Calu3 (cell line): ENCODE data around the gene CRIP1. TPM values are rescaled to one million over a fixed set of nuclear protein-coding genes. Genes with fewer than 3 reads are reported as not detected.

Source experiments
- BruUV-seq: library from RNA; stranded (reverse); fragments of 400-500 nt; replicated peaks from 2 replicates; lab custom pipeline; 2021; lab: Mats Ljungman, UMichigan
- CTCF ChIA-PET: fragments of 300-600 bp; sonication (Branson Sonifier 250); formaldehyde crosslinking; loops from one replicate; lab custom pipeline; 2022; ENCODE audit warnings: antibody characterized with exemption; lab: Charles Lee
- DNase-seq: peaks from one replicate; pipeline ENCODE4 v3.0.0; 2022
- H3K27ac Mint-ChIP-seq: one replicate; pipeline ENCODE4 v1.8.0; 2022; ENCODE audit warnings: mixed read lengths; ENCODE audit not compliant: unreplicated experiment
- H3K27me3 Mint-ChIP-seq: one replicate; pipeline ENCODE4 v1.8.0; 2022; ENCODE audit warnings: mixed read lengths; ENCODE audit not compliant: unreplicated experiment
- H3K36me3 Mint-ChIP-seq: one replicate; pipeline ENCODE4 v1.8.0; 2022; ENCODE audit warnings: mild to moderate bottlenecking, moderate library complexity, mixed read lengths; ENCODE audit not compliant: insufficient read depth, unreplicated experiment
- H3K4me1 Mint-ChIP-seq: one replicate; pipeline ENCODE4 v1.8.0; 2022; ENCODE audit warnings: mild to moderate bottlenecking, low read depth, mixed read lengths; ENCODE audit not compliant: unreplicated experiment
- H3K4me3 Mint-ChIP-seq: one replicate; pipeline ENCODE4 v1.8.0; 2022; ENCODE audit warnings: mild to moderate bottlenecking, low read depth, moderate library complexity, mixed read lengths; ENCODE audit not compliant: unreplicated experiment
- H3K9me3 Mint-ChIP-seq: one replicate; pipeline ENCODE4 v1.8.0; 2022; ENCODE audit warnings: low read depth, mixed read lengths; ENCODE audit not compliant: unreplicated experiment
- CTCF ChIP-seq: fragments of 200-600 bp; IDR thresholded peaks from one replicate; pipeline ENCODE4 v1.8.0; 2022; ENCODE audit warnings: antibody characterized with exemption; ENCODE audit not compliant: unreplicated experiment
- intact Hi-C: fragments of 100-400 bp; cut with micrococcal nuclease; formaldehyde crosslinking; loops from one replicate; pipeline ENCODE4 v1.10.0; 2022; ENCODE audit not compliant: unreplicated experiment
- total RNA-seq: library from RNA; stranded (reverse); gene quantifications from 2 replicates; pipeline ENCODE4 v1.2.3, GENCODE V29; 2022

Gene CRIP1
- total RNA-seq, 1 experiment from 2014 or later = 7.1 TPM

GRCh38 chr14:105490267-105490571 lies 3.5 kb downstream of the CRIP1 start:
- H3K36me3 Mint-ChIP-seq = peaks cover 32% of the 10 kb centered on the region
- BruUV-seq = no TSS peak
- H3K9me3 Mint-ChIP-seq = no peaks in the 10 kb centered on the region
- H3K4me1 Mint-ChIP-seq = peaks cover 9% of the 10 kb centered on the region
- H3K4me3 Mint-ChIP-seq = peak overlapping the region; percentile 80
- no peak for TF ChIP-seq CTCF
- H3K27ac Mint-ChIP-seq = no peak overlapping the region
- no peak for DNase-seq
- no peaks in the 10 kb centered on the region for H3K27me3 Mint-ChIP-seq
- CTCF ChIA-PET = interaction anchor here (0.5 to 3.6 kb wide), 14 partner anchors 9 to 737 kb away, joined by 3 to 43 read pairs (median 4); partner anchors contain the start of gene SIVA1
- intact Hi-C loops = loop anchor here (2.0 kb wide), 1 partner anchor 119 kb away; no protein-coding TSS in a partner anchor

- TF ChIP-seq CTCF = peak; percentile 74
These were observed 4.1 kb downstream of the CRIP1 start, which contains the start of gene TEDC1 for GRCh38 chr14:105490572-105491365. TSS of gene TEDC1 (plus strand) at chr14:105491246. CDS start at chr14:105491376, 130 bp downstream.

GRCh38 chr14:105491366-105491973 lies 4.8 kb downstream of the CRIP1 start:
- Mint-ChIP-seq H3K36me3 (peaks cover 30% of the 10 kb centered on the region), H3K27ac (peak overlapping the region; percentile 91), H3K27me3 (no peaks in the 10 kb centered on the region), H3K9me3 (no peaks in the 10 kb centered on the region), H3K4me3 (peak overlapping the region; percentile 80), H3K4me1 (peaks cover 9% of the 10 kb centered on the region)
- intact Hi-C loops = loop anchor here (2.0 kb wide), 1 partner anchor 121 kb away; no protein-coding TSS in a partner anchor
- TF ChIP-seq CTCF = no peak
- CTCF ChIA-PET = interaction anchor here (0.6 to 3.6 kb wide), 3 partner anchors 11 to 290 kb away, joined by 3 to 43 read pairs (median 6); no protein-coding TSS in a partner anchor
- peak; percentile 84 for DNase-seq
- TSS peak; percentile 68 for BruUV-seq

More at GRCh38 chr14:105490572-105491365, 4.1 kb downstream of the CRIP1 start, which contains the start of gene TEDC1:
- peak; percentile 99 for DNase-seq
- Mint-ChIP-seq H3K9me3 (no peaks in the 10 kb centered on the region), H3K36me3 (peaks cover 26% of the 10 kb centered on the region), H3K27me3 (no peaks in the 10 kb centered on the region), H3K4me3 (peak within 1 kb of the TSS; percentile 80), H3K4me1 (peaks cover 9% of the 10 kb centered on the region), H3K27ac (peak within 1 kb of the TSS; percentile 91)
- intact Hi-C loops = loop anchor here (2.0 kb wide), 1 partner anchor 120 kb away; no protein-coding TSS in a partner anchor
- CTCF ChIA-PET = interaction anchor here (1.1 to 3.6 kb wide), 5 partner anchors 10 to 289 kb away, joined by 3 to 43 read pairs (median 4); no protein-coding TSS in a partner anchor
- BruUV-seq = TSS peak; percentile 92
